AG04449 (cell line): ENCODE data around the gene STX18.

Source experiments
- CTCF ChIA-PET: fragments of 350-600 bp; formaldehyde crosslinking; extraction: SDS; loops from one replicate; lab custom pipeline; 2021; ENCODE audit warnings: antibody characterized with exemption; lab: Yijun Ruan, JAX
- POLR2A ChIA-PET: fragments of 400-600, 350-600 bp; formaldehyde crosslinking; extraction: SDS; loops from one replicate; lab custom pipeline; 2020; ENCODE audit warnings: antibody characterized with exemption, inconsistent platforms; lab: Yijun Ruan, JAX
- DNase-seq: peaks from one replicate; pipeline ENCODE4 v3.0.0-alpha.2; 2010; ENCODE audit warnings: low read depth, low spot score
- H3K4me3 ChIP-seq: 2 replicates; pipeline ENCODE4 v1.5.1; 2011; ENCODE audit warnings: low read depth, mild to moderate bottlenecking, control low read depth, low read length
- TF ChIP-seq, protein P1 (sequence below): IDR thresholded peaks from one replicate; pipeline ENCODE4 v1.5.1; 2011; ENCODE audit warnings: mild to moderate bottlenecking, moderate library complexity, low read length, control low read depth, inconsistent platforms; ENCODE audit not compliant: insufficient read depth; ENCODE audit errors: missing control alignments

STX18 gene

DNA sequence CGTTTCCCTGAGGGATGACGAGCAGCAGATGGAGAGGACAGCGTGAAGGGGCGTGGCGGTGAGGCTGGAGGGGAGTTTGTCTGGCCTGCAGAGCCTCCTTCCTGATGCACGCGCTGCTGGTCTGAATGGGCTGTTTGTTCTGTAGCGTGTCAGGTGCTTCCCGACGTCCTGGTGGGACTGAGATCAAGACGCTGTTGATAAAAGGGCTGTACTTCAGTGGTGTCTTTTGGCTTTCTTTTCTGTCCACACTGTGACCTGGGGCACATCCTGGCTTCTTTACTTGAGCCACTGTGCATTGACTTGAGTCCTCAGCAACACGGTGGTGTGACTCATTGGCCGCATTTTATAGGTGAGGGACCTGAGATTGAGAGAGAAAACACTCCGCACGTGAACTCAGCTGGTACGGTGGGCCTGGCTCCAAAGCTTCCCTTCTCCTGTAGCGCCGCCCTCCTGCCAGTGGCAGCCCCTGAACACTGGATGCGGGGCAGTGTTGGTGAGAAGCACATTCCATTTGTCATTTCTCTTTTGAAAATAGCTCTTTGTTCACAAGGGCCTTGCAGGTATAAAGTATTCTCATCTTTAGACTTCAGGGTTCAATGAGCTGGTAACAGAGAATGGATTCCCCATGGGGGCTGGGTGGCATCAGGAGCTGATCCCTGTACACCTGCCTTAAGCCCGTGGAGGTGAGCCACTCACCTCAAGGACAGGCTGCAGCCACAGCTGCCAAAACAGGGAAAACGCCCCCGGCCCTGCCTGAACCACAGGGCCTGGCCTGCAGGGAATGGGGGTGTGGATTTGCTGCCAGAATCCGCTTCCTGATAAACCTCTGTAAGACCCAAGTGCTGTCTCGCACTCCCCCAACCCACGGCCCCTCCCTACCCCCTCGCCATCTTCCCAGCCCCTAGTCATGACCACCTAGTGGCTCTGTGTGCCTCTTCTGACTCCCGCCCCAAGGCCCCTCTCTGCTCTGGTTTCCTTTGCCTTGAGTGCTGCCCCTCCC, 125.7 kb downstream of the STX18 start:
- TF ChIP-seq, protein P1, sequence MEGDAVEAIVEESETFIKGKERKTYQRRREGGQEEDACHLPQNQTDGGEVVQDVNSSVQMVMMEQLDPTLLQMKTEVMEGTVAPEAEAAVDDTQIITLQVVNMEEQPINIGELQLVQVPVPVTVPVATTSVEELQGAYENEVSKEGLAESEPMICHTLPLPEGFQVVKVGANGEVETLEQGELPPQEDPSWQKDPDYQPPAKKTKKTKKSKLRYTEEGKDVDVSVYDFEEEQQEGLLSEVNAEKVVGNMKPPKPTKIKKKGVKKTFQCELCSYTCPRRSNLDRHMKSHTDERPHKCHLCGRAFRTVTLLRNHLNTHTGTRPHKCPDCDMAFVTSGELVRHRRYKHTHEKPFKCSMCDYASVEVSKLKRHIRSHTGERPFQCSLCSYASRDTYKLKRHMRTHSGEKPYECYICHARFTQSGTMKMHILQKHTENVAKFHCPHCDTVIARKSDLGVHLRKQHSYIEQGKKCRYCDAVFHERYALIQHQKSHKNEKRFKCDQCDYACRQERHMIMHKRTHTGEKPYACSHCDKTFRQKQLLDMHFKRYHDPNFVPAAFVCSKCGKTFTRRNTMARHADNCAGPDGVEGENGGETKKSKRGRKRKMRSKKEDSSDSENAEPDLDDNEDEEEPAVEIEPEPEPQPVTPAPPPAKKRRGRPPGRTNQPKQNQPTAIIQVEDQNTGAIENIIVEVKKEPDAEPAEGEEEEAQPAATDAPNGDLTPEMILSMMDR, result no peak
- DNase-seq, result no peak
- H3K4me3 ChIP-seq, result no peak overlapping the region
- CTCF ChIA-PET, result interaction anchor here (1.3 to 3.2 kb wide), 2 partner anchors 10 to 15 kb away, joined by 5 to 22 read pairs; no protein-coding TSS in a partner anchor
- POLR2A ChIA-PET, result no interaction called here

DNA sequence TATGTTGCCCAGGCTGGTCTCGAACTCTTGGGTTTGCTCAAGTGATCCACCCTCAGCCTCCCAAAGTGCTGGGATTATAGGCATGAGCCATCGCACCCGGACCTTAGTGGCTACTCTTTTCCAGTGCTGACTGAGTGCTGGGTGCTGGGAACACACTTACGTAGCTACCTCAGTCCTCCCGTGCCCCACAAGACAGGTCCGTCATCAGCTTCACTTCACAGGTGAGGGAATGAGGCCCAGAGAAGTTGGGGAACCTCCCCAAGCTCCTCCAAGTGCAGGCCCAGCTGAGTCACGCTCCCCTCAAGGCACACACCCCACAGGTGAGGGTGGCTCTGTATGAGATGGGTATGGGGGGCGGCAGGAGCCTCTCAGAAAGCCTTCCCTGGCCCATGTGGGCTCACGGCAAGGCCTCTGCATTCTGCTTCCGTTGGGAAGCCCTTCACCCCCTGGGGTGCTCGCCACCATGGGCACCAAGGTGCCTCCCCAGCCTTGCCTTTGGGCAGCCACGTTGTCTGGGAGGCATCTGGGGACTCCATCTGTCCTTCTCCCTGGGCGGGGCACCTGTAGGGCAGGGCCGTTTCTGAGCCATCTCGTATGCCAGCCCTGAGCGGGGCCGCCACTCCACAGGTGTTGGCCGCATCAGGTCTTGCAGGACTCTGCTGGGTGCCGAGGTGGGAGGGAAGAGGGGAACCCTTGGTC, 126.6 kb downstream of the STX18 start:
- TF ChIP-seq, protein P1, result no peak
- no peak overlapping the region for H3K4me3 ChIP-seq
- DNase-seq, result no peak
- ChIA-PET POLR2A (no interaction called here), CTCF (interaction anchor here (3.2 kb wide), 1 partner anchor 16 kb away, joined by 22 read pairs; no protein-coding TSS in a partner anchor)

DNA sequence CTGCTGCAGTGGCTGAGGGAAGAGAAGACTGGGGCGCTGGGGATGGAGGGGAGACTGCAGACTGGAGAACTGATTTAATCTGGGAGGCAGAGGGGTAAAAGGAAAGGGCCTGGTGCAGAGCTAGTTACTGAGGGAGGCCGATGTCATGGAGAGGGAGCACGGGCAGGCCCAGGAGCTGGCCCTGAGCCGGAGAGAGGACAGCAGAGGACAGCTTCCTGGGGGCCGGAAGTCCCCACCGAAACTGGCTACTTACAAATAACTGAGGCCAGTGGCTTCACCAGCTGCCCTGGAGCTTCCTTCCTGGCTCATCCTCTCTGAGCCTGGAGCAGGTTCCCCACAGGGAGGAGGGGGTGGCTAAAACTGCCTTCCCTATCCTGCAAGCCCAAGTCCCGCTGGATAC, 128.0 kb downstream of the STX18 start:
- DNase-seq, result no peak
- ChIA-PET CTCF (interaction anchor here (1.5 kb wide), 1 partner anchor 17 kb away, joined by 5 read pairs; no protein-coding TSS in a partner anchor), POLR2A (no interaction called here)
- TF ChIP-seq, protein P1, result no peak
- H3K4me3 ChIP-seq, result no peak overlapping the region

DNA sequence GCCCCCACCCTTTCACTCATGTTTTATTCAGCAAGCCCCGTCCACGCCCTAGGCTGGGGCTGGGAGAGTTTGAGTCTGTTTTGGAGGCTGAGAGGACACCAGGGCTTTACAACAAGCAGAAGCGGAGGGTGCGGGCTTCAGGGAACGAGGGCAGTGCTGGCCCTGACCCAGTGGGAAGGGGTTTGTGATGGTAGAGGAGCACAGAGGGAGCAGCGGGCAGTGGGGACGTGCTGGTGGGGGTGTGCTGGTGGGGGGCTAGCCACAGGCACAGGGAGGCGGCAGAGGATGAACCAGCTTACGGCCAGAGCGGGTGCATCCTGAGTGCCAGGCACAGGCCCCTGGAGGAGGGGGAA, 128.5 kb downstream of the STX18 start:
- ChIA-PET CTCF (interaction anchor here (1.5 kb wide), 1 partner anchor 17 kb away, joined by 5 read pairs; no protein-coding TSS in a partner anchor), POLR2A (no interaction called here)
- no peak overlapping the region for H3K4me3 ChIP-seq
- TF ChIP-seq, protein P1, result no peak
- DNase-seq, result no peak

DNA sequence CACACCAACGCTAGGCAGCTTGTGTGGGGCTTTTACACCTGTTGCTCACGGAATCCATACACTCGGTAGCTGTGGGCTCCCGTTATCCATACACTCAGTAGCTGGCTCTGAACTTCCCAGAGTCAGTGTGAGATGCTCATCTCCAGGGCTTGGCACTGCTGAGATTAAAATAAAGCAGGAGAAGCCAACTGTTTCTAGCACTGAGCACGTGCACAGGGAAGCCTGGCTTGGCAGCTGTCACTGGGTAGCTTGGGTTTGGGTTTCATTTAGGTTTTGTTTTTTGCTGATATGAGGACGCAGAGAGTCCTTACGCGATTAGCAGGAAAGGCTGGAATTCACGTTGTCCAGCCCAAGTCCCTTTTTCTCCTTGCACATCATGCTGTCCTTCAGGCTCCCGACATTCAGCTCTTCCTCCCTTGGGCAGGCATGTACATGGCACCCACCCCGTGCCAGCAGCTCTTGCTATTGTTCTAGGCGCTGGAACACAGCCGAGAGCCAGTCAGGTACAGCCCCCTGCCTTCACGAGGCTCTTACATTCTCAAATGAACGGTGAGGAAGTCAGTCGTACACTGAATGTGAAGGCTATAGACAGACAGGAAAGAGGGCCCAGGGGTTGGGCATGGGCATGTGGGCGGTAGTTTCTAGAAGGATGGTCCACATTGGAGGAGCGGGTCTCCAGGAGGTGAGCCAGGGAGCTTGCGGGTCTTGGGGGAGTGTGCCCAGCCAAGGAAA, 129.0 kb downstream of the STX18 start:
- H3K4me3 ChIP-seq, result no peak overlapping the region
- POLR2A ChIA-PET, result no interaction called here
- CTCF ChIA-PET, result interaction anchor here (1.5 kb wide), 1 partner anchor 18 kb away, joined by 5 read pairs; no protein-coding TSS in a partner anchor
- TF ChIP-seq, protein P1, result no peak
- no peak for DNase-seq
